HUES64 (cell line): Measurements from ENCODE around the gene PCSK5.

Source experiments
- H3K27ac ChIP-seq: 2 replicates; pipeline ENCODE4 v1.7.0; 2013; ENCODE audit warnings: low read depth, low read length, inconsistent platforms
- H3K27me3 ChIP-seq: 2 replicates; pipeline ENCODE4 v1.6.1; 2013; ENCODE audit warnings: mild to moderate bottlenecking, low read length; ENCODE audit not compliant: insufficient read depth
- H3K36me3 ChIP-seq: 2 replicates; pipeline ENCODE4 v1.6.1; 2013; ENCODE audit warnings: mild to moderate bottlenecking, low read length; ENCODE audit not compliant: insufficient read depth
- H3K4me1 ChIP-seq: 2 replicates; pipeline ENCODE4 v1.6.1; 2013; ENCODE audit warnings: mild to moderate bottlenecking, low read length, moderate library complexity; ENCODE audit not compliant: insufficient read depth
- H3K4me3 ChIP-seq: 2 replicates; pipeline ENCODE4 v1.5.1; 2013; ENCODE audit warnings: mild to moderate bottlenecking, low read length, moderate library complexity
- H3K9ac ChIP-seq: 2 replicates; pipeline ENCODE4 v1.6.1; 2013; ENCODE audit warnings: mild to moderate bottlenecking, low read depth, low read length
- H3K9me3 ChIP-seq: 2 replicates; pipeline ENCODE4 v1.6.1; 2013; ENCODE audit warnings: low read depth, low read length; ENCODE audit not compliant: insufficient read depth
- WGBS: fragments of 150-250, 120-280 bp; methylation state at CpG from one replicate; pipeline ENCODE4 v1.1.7; 2013; ENCODE audit warnings: missing lambda C conversion rate; 5-methylcytosine and 5-hydroxymethylcytosine counted together

The PCSK5 gene

GRCh38 chr9:75926385-75926784, 35.9 kb downstream of the PCSK5 start:
- 13% methylated on average over 1 of the region's 2 CpGs for WGBS
- H3K4me1 ChIP-seq, result peaks cover 31% of the 10 kb centered on the region
- H3K9me3 ChIP-seq, result no peaks in the 10 kb centered on the region
- H3K4me3 ChIP-seq, result no peak overlapping the region
- no peaks in the 10 kb centered on the region for H3K36me3 ChIP-seq
- no peaks in the 10 kb centered on the region for H3K27me3 ChIP-seq
- H3K27ac ChIP-seq, result no peak overlapping the region
- no peak overlapping the region for H3K9ac ChIP-seq

- Histone ChIP-seq H3K36me3 (no peaks in the 10 kb centered on the region), H3K9me3 (no peaks in the 10 kb centered on the region), H3K4me3 (no peak overlapping the region), H3K4me1 (peaks cover 40% of the 10 kb centered on the region), H3K9ac (no peak overlapping the region), H3K27me3 (no peaks in the 10 kb centered on the region), H3K27ac (no peak overlapping the region)
- WGBS, result 72% methylated on average over 2 of the region's 2 CpGs
Observed at GRCh38 chr9:75927356-75927755, 36.9 kb downstream of the PCSK5 start.

GRCh38 chr9:75930190-75930589, 39.7 kb downstream of the PCSK5 start:
- Histone ChIP-seq H3K27ac (no peak overlapping the region), H3K36me3 (no peaks in the 10 kb centered on the region), H3K4me3 (no peak overlapping the region), H3K9me3 (no peaks in the 10 kb centered on the region), H3K27me3 (no peaks in the 10 kb centered on the region), H3K9ac (no peak overlapping the region), H3K4me1 (peaks cover 44% of the 10 kb centered on the region)
- 91% methylated on average over 2 of the region's 4 CpGs for WGBS

- H3K9ac ChIP-seq, result no peak overlapping the region
- no peak overlapping the region for H3K4me3 ChIP-seq
- WGBS, result 90% methylated on average over 3 of the region's 3 CpGs
- H3K27me3 ChIP-seq, result no peaks in the 10 kb centered on the region
- H3K4me1 ChIP-seq, result peaks cover 41% of the 10 kb centered on the region
- H3K9me3 ChIP-seq, result no peaks in the 10 kb centered on the region
- no peaks in the 10 kb centered on the region for H3K36me3 ChIP-seq
- H3K27ac ChIP-seq, result no peak overlapping the region
Observed at GRCh38 chr9:75930730-75931321, 40.4 kb downstream of the PCSK5 start.

GRCh38 chr9:75933982-75934381, 43.5 kb downstream of the PCSK5 start:
- 94% methylated on average over 7 of the region's 7 CpGs for WGBS
- H3K4me1 ChIP-seq, result peaks cover 23% of the 10 kb centered on the region
- no peaks in the 10 kb centered on the region for H3K9me3 ChIP-seq
- no peak overlapping the region for H3K4me3 ChIP-seq
- H3K36me3 ChIP-seq, result no peaks in the 10 kb centered on the region
- H3K27me3 ChIP-seq, result no peaks in the 10 kb centered on the region
- H3K27ac ChIP-seq, result no peak overlapping the region
- no peak overlapping the region for H3K9ac ChIP-seq

- H3K27ac ChIP-seq, result no peak overlapping the region
- no peak overlapping the region for H3K4me3 ChIP-seq
- H3K4me1 ChIP-seq, result peaks cover 21% of the 10 kb centered on the region
- 100% methylated on average over 1 of the region's 2 CpGs for WGBS
- H3K36me3 ChIP-seq, result no peaks in the 10 kb centered on the region
- no peaks in the 10 kb centered on the region for H3K9me3 ChIP-seq
- H3K9ac ChIP-seq, result no peak overlapping the region
- no peaks in the 10 kb centered on the region for H3K27me3 ChIP-seq
Observed at GRCh38 chr9:75935591-75935990, 45.1 kb downstream of the PCSK5 start.

- Histone ChIP-seq H3K27ac (no peak overlapping the region), H3K9ac (no peak overlapping the region), H3K27me3 (no peaks in the 10 kb centered on the region), H3K9me3 (no peaks in the 10 kb centered on the region), H3K4me3 (no peak overlapping the region), H3K36me3 (no peaks in the 10 kb centered on the region), H3K4me1 (peaks cover under 1% of the 10 kb centered on the region; the same call in 1 of the 2 replicates)
- 95% methylated on average over 6 of the region's 7 CpGs for WGBS
Observed at GRCh38 chr9:75937521-75938258, 47.2 kb downstream of the PCSK5 start.

- Histone ChIP-seq H3K36me3 (no peaks in the 10 kb centered on the region), H3K9ac (no peak overlapping the region), H3K9me3 (no peaks in the 10 kb centered on the region), H3K27me3 (no peaks in the 10 kb centered on the region), H3K4me3 (no peak overlapping the region), H3K27ac (no peak overlapping the region), H3K4me1 (no peaks in the 10 kb centered on the region)
- WGBS, result 90% methylated on average over 1 of the region's 1 CpG
Observed at GRCh38 chr9:75938946-75939345, 48.5 kb downstream of the PCSK5 start.

GRCh38 chr9:75939536-75940111, 49.2 kb downstream of the PCSK5 start:
- H3K27me3 ChIP-seq, result no peaks in the 10 kb centered on the region
- no peaks in the 10 kb centered on the region for H3K9me3 ChIP-seq
- no peak overlapping the region for H3K9ac ChIP-seq
- no peak overlapping the region for H3K4me3 ChIP-seq
- H3K36me3 ChIP-seq, result no peaks in the 10 kb centered on the region
- no peaks in the 10 kb centered on the region for H3K4me1 ChIP-seq
- no peak overlapping the region for H3K27ac ChIP-seq
- over 99% methylated on average over 5 of the region's 7 CpGs for WGBS

- Histone ChIP-seq H3K4me3 (no peak overlapping the region), H3K9me3 (no peaks in the 10 kb centered on the region), H3K36me3 (no peaks in the 10 kb centered on the region), H3K4me1 (no peaks in the 10 kb centered on the region), H3K9ac (no peak overlapping the region), H3K27ac (no peak overlapping the region), H3K27me3 (no peaks in the 10 kb centered on the region)
- 95% methylated on average over 7 of the region's 7 CpGs for WGBS
Observed at GRCh38 chr9:75941066-75941465, 50.6 kb downstream of the PCSK5 start.

GRCh38 chr9:75941577-75942311, 51.3 kb downstream of the PCSK5 start:
- no peaks in the 10 kb centered on the region for H3K4me1 ChIP-seq
- no peaks in the 10 kb centered on the region for H3K36me3 ChIP-seq
- WGBS, result 87% methylated on average over 15 of the region's 16 CpGs
- no peaks in the 10 kb centered on the region for H3K27me3 ChIP-seq
- H3K9ac ChIP-seq, result no peak overlapping the region
- H3K9me3 ChIP-seq, result no peaks in the 10 kb centered on the region
- no peak overlapping the region for H3K27ac ChIP-seq
- H3K4me3 ChIP-seq, result no peak overlapping the region
